Muscle of back (tissue), 11 donors: ENCODE results near the gene LPCAT3. TPM values are rescaled to one million over a fixed set of nuclear protein-coding genes. Genes with fewer than 3 reads are reported as not detected.

Experiments
- DNase-seq, 3 donors: peaks; one replicate each; pipeline versions ENCODE4 v3.0.0 to v3.0.0-alpha.2; 2013
- polyA plus RNA-seq, 10 donors: library from polyadenylated mRNA; unstranded; fragments of 120-200 nt; gene quantifications; one replicate each; pipeline ENCODE4 v1.2.1, GENCODE V29; 2013; ENCODE audit not compliant: insufficient read length in 10 of 10

LPCAT3 gene
- polyA plus RNA-seq, 10 donors: 18.0 to 23.7 (median 20.7) TPM

DNA sequence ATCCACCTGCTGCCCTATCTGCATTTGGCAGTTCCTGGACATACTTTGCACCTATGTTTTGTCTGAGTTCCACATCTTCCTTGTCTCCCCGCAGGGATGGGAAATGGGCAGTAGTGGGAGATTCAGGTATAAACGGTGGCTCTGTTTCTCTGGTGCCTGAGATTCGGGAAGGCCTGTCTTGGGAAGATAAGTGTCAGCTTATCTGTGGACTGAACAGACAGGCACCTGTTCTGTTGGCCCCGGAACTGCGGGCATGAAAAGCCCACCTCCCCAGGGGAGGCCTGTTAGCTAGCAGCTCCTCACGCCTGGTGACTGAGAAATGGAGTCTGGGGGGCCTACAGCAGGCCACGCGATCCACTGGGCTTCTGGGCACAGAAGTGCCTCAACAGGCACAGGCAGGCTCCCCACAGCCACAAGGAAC, 53.7 kb downstream of the LPCAT3 start:
- no peak for DNase-seq

DNA sequence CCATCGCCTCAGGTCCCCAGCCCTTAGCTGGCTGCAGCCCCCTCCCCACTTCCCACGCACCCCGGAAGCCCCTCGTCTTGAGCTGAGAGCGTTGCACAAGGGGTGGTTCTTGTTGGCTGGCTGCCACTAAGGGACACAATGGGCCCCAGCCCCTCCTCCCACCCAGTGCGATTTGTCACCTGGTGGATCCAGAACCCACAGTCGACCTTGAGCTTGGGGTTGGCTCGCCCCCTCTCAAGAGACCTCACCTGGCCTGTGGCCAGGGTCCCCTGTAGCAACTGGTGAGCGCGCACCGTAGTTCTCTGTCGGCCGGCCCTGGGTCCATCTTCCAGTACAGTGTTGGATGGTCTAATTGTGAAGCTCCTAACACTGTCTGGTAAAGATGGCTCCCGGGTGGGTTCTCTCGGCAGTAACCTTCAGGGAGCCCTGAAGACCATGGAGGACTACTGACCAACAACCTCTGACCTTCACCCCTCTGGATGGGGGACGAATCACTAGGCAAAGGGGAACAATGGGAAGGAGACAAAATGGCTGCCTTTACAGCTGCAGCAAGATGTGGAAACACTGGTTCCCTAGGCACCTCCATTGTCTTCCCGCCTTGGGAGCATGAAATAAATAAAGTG, 54.4 kb downstream of the LPCAT3 start:
- DNase-seq: no peak

DNA sequence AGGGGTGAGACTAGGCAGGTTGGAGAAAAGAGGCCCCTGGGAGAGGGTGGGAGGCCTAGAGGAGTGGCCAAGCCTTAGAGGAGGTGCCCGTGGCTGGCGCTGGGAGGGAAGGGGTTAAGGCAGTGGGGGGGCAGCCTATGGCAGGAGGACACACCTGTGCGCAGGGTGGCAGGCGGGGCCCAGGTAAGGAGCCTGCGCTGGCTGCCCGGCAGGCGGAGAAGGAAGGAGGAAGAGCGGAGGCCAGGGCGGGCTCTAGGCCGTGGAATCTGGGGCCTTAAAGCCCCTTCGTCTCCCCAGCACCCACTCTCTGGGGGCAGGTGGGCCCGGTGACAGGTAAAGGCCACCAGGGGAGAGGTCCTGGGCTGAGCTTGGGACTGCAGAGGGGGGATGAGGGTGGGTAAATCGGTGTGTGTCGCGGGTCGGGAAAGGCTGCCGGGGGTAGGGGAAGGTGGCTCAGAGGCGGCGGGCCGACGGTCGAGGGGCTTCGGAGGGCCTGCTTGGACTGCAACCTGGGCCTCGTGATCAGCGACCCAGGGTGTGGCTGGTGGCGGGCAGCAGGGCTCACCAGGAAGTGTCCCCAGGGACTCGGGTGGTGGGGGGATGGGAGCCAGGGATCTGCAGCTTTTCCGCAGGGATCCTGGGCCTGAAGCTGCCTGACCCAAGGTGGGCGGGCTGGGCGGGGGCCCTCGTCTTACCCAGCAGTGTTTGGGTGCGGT, 55.1 kb downstream of the LPCAT3 start:
- no peak for DNase-seq

DNA sequence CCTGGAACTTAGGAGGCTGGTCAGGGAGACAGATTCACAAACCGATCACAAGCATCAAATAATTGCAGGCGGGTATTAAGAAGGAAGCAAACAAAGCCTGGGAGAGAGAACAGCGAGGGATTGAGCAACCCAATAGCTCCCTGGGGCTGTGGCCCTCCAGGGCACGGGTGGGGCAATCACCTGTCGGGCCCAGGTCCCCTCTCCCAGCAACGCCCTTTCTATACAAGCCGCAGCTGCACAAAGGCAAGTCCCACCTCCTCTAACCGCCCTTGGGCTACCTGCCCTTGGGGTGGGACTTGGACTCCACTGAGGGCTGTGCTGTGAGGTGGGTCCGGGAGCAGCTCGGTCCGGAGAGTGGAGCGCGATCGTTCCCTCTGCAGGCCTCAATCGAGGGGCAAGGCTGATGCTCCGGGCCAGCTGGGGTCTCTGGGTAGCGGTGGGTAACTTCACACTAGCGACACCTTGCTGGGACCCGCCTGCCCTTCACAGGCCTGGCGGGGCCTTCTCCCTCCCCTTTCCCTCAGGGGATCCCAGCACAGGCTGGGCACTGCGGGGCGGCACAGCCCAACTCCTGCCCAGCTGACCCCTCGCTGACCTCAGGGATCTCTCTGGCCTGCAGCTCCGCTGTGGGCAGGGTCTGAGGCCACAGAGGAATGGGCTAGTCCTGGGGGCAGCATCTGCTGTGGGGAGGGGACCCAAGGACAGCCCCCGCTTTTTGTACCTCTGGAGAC, 55.8 kb downstream of the LPCAT3 start:
- DNase-seq: no peak

DNA sequence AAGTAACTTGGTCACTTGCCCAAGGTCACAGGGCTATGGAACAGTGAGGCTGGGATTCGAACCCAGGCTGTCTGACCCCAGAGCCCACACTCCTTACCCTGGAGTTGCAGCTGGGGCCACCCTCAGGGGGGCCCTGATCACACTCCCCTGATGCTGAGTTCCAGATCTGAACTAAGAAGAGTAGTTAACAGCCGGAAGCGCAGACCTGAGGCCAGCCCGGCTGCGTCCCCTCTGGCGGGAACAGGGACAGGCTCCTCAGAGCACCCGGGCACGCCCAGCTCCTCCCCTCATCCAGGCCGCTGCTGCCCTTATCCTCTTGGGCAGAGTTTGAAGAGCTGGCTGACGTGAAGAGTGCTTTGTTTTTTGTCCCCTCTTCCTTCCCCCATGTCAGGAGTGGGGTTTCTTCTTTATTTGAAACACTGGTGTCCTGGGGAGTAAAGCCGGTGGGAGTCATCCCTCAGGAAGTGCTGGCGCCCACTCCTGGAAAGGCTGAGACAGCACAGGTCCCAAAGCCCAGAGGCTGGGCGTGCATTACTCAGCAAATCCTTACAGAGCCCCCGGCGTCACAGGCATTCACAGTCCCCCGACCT, 56.5 kb downstream of the LPCAT3 start:
- DNase-seq: peak in 2 of 3 donors; percentile 74 to 78

DNA sequence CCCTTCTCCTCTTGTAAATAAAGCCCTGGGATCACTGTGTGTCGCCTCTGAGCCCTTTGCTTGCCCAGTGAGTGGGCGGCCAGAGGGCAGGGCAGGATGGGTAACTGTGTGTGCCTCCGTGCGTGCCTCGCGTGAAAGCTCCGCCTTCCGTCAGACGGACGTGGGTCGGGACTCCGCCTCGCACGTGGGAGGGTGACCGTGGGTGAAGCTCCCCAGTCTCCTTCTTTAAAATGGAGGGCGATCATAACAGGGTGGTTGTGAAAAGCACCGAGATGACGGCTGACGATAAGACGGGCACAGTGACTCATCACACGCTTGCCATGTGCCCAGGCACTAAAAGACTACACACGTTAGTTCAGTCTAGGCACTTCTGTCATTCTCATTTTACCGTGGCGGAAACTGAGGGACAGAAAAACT, 57.0 kb downstream of the LPCAT3 start:
- no peak for DNase-seq

DNA sequence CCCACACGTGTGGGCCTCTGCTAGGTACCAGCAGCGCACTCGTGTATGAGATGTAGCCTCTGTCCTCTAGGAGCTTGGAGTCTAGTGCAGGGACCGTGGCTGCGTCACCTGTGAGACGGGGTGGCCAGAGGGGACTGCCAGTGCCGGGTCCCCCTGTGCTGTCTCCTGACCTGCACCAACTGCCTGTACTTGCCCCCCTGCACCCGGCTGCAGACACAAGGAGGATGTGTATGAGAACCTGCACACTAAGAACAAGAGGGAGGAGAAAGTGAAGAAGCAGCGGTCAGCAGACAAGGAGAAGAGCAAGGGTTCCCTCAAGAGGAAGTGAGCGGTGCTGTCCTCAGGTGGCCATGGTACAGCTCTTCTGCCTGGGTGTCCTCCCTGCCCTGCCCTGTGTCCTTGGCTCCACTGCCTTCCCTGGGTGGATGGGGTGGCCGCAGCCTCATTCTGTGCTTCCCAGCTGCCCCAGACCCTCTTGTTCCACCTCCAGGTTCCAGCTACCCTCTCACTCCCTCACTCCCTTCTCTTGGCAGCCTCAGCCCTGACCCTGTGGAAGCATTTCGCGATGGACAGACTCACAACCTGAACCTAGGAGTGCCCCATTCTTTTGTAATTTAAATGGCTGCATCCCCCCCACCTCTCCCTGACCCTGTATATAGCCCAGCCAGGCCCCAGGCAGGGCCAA, 57.5 kb downstream of the LPCAT3 start:
- peak in 1 of 3 donors; percentile 62 for DNase-seq

DNA sequence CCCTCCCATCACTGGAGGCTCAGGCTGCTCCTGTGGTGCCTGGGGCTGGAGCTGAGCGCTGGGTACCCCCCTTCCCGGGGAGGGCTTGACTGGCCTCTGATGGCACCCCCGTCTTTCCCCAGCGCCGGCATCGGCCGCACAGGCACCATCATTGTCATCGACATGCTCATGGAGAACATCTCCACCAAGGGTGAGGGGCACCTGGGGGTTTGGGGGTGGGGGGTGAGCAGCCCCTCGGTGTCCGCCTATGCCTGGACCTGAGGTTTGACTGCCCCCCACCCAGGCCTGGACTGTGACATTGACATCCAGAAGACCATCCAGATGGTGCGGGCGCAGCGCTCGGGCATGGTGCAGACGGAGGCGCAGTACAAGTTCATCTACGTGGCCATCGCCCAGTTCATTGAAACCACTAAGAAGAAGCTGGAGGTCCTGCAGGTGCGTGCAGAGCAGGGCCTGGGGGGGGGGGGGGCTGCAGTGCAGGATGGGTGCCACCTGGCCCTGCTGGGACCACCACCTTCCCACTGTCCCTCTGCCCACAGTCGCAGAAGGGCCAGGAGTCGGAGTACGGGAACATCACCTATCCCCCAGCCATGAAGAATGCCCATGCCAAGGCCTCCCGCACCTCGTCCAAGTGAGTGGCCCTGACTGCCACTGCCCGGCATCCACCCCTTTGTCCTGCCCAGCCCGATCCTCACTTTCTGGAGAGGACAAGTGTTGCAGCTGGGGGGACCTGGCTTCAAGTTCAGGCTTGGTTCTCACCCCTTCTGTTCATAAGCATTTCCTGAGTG, 58.3 kb downstream of the LPCAT3 start:
- no peak for DNase-seq

DNA sequence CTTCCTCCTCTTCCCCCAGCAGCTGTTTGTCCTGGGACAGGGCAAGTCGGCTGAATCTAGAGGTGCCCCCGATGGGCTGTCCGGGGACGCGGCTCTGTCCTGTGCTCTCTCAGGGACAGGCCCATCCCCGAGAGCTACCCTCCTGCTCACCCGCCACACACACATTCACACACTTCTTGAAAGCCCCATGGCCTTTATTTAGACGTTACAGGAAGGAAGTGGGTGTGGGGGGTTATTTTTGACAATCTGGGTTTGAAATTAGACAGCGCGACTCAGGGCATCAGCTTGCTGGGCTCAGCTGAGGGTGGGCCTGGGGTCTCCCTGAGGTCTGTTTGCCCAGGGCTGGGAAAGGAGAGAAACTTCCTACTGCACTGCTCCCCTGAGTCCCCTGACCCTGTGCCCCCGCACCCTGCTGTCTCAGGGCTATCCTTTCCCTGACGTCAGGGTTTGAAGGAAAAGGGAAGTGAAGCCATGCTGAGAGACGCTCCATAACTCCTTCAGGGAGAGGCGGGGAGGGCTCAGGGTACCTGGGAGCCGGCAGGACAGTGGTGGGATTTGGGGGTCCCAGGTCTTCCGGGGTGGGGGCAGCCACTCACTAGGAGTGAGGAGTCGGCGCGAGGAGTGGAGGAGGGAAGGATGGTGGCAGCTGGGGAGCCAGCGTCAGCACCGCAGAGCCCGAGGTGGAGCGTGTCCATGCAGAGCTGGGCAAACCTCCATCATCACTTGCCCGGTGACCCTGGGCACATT, 59.0 kb downstream of the LPCAT3 start:
- DNase-seq: peak in 1 of 3 donors; percentile 54

DNA sequence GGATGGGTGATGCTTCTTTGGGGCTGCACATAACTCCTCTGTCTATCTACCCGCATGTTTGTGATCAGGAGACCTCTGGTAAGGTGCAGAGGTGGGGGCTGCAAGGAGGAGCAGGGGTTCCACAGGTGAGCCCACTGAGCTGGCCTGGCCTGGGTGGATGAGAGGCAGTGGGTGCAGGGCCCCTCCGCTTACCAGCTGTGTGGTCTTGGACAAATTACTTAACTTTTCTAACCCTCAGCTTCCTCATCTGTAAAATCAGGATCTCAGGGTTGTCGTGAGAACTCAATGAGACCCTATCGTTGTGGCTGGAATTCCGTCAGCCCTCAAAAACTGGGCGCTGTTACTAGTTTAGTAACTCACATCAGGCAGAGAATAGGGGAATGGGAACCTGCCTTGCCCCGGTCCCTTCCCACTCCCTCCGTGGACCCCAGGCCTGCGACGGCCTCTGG, 59.6 kb downstream of the LPCAT3 start:
- no peak for DNase-seq

DNA sequence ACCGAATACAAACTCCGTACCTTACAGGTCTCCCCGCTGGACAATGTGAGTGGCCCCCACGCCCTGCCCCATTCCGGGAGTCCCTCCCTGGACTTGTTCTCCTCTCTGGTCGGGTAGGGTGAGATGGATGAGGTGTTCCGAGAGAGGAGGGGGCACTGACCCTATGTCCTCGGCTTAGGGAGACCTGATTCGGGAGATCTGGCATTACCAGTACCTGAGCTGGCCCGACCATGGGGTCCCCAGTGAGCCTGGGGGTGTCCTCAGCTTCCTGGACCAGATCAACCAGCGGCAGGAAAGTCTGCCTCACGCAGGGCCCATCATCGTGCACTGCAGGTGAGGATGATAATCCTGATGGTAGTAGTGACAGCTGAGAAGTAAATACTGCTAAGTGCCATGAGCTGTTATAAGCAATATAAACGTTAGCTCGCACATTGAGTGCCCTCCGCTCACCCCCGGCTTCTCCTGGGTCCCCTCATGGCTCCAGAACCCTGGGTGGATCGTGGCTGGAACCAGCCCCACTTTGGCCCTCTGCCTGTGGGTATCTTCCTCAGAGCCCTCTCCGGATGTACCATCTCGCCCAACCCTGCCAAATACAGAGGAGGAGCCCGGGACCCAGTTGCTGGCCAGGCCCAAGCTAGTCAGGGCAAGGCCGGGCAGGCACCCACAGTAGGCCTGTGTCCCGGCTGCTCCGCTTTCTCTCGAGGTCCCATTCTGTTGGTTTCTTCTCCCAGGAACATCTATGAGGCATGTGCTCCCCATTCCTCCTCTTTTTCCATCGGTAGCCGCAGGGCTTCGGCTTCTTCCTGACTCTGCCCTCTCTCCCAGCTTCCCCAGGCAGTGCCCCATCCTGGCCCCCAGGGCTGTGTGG, 60.3 kb downstream of the LPCAT3 start:
- no peak for DNase-seq

DNA sequence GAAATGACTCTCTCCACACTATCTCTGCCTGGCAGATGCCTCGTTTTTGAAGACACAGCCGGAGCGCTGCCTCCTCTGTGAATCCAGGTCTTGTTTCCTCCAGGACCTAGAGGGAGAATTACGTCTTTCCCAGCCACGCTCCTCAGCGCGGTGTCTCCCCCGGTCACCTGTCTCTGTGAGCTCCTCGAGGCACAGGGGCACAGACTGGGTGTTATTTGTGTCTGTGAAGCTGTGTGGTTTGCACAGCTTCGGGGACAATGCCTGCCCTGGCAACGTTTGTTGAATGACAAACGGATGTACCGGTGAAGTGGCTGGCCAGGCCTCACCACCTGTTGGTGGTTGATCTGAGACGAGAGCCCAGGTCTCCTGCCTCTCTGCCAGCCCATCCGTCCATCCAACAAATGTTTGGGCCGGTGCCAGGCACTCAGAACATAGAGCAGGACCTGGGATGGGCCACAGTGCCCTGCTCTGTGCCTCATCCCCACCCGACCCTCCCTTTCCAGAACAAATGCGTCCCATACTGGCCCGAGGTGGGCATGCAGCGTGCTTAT, 61.0 kb downstream of the LPCAT3 start:
- no peak for DNase-seq

DNA sequence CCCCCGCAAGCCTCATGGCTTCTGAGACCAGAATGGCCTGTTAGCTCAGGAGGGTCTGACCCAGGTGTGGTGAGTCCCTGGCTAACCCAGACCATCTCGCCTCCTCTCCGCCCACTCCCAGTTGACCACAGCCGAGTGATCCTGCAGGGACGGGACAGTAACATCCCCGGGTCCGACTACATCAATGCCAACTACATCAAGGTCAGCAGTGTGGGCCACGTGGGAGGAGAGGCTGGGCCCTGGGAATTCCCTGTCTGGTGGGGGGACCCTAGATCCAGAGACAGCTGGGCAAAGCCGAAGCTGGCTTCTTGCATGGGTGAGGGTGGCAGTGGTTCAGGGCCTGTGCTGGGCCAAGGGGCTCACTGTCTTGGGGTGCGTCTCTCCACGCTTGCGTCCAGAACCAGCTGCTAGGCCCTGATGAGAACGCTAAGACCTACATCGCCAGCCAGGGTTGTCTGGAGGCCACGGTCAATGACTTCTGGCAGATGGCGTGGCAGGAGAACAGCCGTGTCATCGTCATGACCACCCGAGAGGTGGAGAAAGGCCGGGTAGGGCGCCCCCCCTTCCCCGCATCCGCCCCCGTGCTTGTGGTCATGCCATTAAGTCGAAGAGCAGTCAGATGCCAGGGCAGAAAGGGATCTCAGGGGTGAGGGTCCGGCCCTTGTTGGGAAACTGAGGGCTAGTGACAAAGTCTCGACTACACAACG, 62.1 kb downstream of the LPCAT3 start:
- no peak for DNase-seq

DNA sequence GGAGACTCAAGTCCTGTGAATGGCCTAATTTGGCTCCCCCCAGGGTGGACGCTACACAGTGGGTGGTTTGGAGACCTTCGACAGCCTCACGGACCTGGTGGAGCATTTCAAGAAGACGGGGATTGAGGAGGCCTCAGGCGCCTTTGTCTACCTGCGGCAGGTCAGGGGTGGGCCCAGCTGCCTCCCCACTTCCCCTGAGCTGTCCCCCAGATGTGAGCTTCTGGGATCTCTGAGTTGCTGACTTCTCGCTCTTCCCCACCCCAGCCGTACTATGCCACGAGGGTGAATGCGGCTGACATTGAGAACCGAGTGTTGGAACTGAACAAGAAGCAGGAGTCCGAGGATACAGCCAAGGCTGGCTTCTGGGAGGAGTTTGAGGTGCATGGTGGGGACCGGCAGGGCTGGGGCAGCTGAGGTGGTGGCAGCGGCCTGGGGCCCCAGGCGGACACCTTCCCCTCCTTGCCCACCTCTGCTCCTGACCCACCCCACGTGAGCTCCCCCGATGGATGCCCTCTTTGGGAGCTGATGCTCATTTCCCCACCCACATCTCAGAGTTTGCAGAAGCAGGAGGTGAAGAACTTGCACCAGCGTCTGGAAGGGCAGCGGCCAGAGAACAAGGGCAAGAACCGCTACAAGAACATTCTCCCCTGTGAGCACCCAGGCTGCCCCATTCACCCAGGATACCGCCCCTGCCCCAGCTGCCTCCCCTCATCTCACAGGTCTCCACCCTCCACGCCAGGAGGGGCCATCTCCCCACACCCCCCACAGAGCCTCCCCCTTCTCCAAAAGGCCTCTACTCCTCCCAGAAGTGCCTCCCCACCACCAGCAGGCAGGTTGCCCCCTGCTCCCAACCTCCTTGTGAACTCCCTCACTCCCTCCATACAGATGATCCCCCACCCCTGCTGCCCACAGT, 62.9 kb downstream of the LPCAT3 start:
- no peak for DNase-seq

DNA sequence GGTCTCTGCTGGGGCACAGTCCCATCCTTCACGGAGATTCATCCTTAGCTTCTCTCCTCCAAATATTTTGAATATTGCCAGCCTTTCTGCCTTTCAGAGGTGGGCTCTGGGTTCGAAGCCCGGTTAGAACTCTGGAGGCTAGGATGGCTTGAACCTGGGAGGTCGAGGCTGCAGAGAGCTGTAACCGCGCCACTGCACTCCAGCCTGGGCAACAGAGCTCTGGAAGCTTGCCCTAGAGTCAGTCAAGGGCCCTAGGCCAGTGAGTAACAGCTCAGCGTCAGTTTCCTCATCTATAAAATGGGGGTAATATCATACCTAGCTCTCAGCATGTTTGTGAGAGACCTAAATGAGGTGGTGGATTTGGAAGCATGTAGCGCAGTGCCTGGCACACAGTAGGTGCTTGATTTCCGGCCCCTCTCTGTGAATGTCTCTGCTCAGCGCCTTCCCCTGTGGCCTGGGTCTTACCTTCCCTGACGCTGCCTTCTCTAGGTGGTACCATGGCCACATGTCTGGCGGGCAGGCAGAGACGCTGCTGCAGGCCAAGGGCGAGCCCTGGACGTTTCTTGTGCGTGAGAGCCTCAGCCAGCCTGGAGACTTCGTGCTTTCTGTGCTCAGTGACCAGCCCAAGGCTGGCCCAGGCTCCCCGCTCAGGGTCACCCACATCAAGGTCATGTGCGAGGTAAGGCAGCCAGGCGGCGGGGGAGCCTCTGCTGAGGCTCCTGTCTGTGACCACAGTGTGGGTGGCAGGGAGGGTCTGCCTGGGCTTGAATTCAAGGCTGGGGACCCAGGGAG, 63.8 kb downstream of the LPCAT3 start:
- no peak for DNase-seq
